Lung (tissue), 12 donors: ENCODE data around the gene MICALL1. TPM values are rescaled to one million over a fixed set of nuclear protein-coding genes. Genes with fewer than 3 reads are reported as not detected.

Experiments used
- ATAC-seq: fragments of 200-7000 bp; cut with Tn5 transposase; one replicate; pipeline ENCODE4 v1.9.1; 2020; ENCODE audit warnings: moderate number of reproducible peaks; ENCODE audit not compliant: insufficient read depth, low FRiP score
- DNase-seq, 3 donors: peaks; one replicate each; pipeline ENCODE4 v3.0.0-alpha.2; 2013 to 2017
- H3K27ac ChIP-seq, 2 donors: one replicate each; pipeline ENCODE4 v1.5.1; 2013; ENCODE audit warnings: mild to moderate bottlenecking in 2 of 2, moderate library complexity in 2 of 2, control low read depth in 1 of 2, inconsistent platforms in 1 of 2, low read depth in 1 of 2, low read length in 1 of 2
- H3K27me3 ChIP-seq, 3 donors: one replicate each; pipeline ENCODE4 v1.5.1; 2013; ENCODE audit warnings: low read length in 2 of 3; ENCODE audit not compliant: control insufficient read depth in 3 of 3, insufficient read depth in 3 of 3
- H3K36me3 ChIP-seq, 4 donors: one replicate each; pipeline ENCODE4 v1.5.1; 2013; ENCODE audit warnings: low read length in 4 of 4, mild to moderate bottlenecking in 1 of 4, moderate library complexity in 1 of 4; ENCODE audit not compliant: control insufficient read depth in 4 of 4, insufficient read depth in 4 of 4
- H3K4me1 ChIP-seq, 5 donors: one replicate each; pipeline ENCODE4 v1.5.1; 2013; ENCODE audit warnings: low read length in 5 of 5, mild to moderate bottlenecking in 2 of 5, moderate library complexity in 1 of 5; ENCODE audit not compliant: control insufficient read depth in 5 of 5, insufficient read depth in 5 of 5
- H3K4me3 ChIP-seq: one replicate; pipeline ENCODE4 v1.5.1; 2013; ENCODE audit warnings: mild to moderate bottlenecking, control low read depth, moderate library complexity
- H3K9ac ChIP-seq, 2 donors: one replicate each; pipeline ENCODE4 v1.5.1; 2013; ENCODE audit warnings: low read length in 2 of 2, control low read depth in 1 of 2; ENCODE audit not compliant: insufficient read depth in 1 of 2
- H3K9me3 ChIP-seq, 4 donors: one replicate each; pipeline ENCODE4 v1.5.1; 2013; ENCODE audit warnings: low read length in 3 of 4, mild to moderate bottlenecking in 1 of 4, moderate library complexity in 1 of 4; ENCODE audit not compliant: control insufficient read depth in 4 of 4, insufficient read depth in 3 of 4
- WGBS, 2 donors: extraction: QIAGEN DNeasy Blood & Tissue Kit; methylation state at CpG; one replicate each; pipeline ENCODE4 v1.1.7; 2013; 5-methylcytosine and 5-hydroxymethylcytosine counted together
- polyA plus RNA-seq, 2 donors: library from polyadenylated mRNA; stranded (reverse); fragments of 200-250 nt; gene quantifications; one replicate each; pipeline ENCODE4 v1.2.1, GENCODE V29; 2013
- total RNA-seq, 2 donors: library from RNA; depleted of rRNA in 1 of 2; stranded (reverse); fragments of >200 nt in 1 of 2; gene quantifications; one replicate each; pipeline ENCODE4 v1.2.1, GENCODE V29; 2014 to 2021
- TF ChIP-seq, protein P1 (sequence below): IDR thresholded peaks from 2 replicates; pipeline ENCODE4 v1.5.1; 2012; ENCODE audit warnings: mild to moderate bottlenecking; ENCODE audit errors: control extremely low read depth, extremely low read depth
- donor health status: control.
- donor health status: control.
- donor health status: Bipolar disorder and iron deficiency.
- donor health status: healthy.
- donor health status: DM: yes; HTN: yes; CAD: no.

The MICALL1 gene
- total and polyA plus RNA-seq, 4 donors = 12.9 to 29.1 (median 17.5) TPM

DNA sequence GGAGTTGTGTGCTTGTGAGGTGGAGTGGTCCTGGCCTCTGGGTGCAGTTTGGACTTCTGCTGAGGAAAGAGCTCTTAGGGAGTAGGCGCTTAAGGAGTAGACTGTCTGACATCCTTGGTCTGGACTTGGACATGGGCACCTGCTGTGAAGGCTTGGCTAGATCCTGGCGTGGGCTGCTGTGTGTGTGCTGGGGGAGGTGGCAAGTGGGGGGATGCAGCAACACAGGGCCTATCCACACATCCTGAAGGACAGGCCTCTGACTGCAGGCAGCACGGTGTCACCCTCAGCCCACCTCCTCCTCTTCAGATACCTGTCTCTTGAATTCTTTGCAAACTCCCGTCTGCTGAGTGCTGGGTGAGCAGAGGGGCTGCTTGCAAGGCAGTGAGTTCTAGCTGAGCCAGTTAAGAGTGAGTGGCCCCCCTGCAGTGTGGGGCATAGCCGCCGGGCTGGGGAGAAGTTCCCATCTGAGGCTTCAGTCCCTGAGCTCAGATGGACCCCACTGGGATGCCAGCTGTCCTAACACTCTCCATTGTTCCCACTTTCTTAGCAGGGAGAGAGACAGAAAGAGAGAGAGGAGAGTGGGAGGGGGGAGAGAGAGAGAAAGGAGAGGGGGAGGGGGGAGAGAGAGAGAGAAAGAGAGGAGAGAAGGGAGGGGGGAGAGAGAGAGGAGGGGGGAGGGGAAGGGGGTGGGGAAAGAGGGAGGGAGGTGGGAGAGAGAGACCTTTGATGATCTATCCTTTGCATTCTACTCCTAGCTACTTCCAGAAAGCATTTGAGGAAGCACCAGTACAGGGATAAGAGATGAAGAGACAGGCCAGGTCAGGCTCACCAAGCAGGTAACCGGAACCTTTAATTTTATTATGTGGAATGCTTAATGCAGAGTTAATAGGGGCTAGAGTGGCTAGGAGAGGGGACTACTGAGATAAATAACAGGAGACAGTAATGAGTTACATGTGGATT lies 65.7 kb downstream of the MICALL1 start:
- peaks cover 0 to 5% (median 0%) of the 10 kb centered on the region in 5 donors for H3K4me1 ChIP-seq
- no peak overlapping the region for H3K27ac ChIP-seq
- DNase-seq (no peak), ATAC-seq (no peak)
- TF ChIP-seq, protein P1, sequence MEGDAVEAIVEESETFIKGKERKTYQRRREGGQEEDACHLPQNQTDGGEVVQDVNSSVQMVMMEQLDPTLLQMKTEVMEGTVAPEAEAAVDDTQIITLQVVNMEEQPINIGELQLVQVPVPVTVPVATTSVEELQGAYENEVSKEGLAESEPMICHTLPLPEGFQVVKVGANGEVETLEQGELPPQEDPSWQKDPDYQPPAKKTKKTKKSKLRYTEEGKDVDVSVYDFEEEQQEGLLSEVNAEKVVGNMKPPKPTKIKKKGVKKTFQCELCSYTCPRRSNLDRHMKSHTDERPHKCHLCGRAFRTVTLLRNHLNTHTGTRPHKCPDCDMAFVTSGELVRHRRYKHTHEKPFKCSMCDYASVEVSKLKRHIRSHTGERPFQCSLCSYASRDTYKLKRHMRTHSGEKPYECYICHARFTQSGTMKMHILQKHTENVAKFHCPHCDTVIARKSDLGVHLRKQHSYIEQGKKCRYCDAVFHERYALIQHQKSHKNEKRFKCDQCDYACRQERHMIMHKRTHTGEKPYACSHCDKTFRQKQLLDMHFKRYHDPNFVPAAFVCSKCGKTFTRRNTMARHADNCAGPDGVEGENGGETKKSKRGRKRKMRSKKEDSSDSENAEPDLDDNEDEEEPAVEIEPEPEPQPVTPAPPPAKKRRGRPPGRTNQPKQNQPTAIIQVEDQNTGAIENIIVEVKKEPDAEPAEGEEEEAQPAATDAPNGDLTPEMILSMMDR = no peak
- no peak overlapping the region for H3K9ac ChIP-seq
- no peaks in the 10 kb centered on the region for H3K9me3 ChIP-seq
- WGBS, 2 donors = 87 to 94% methylated on average over 7 of the region's 7 CpGs
- peaks cover 3 to 33% (median 17%) of the 10 kb centered on the region in 4 donors for H3K36me3 ChIP-seq
- H3K27me3 ChIP-seq = no peaks in the 10 kb centered on the region
- no peak overlapping the region for H3K4me3 ChIP-seq

DNA sequence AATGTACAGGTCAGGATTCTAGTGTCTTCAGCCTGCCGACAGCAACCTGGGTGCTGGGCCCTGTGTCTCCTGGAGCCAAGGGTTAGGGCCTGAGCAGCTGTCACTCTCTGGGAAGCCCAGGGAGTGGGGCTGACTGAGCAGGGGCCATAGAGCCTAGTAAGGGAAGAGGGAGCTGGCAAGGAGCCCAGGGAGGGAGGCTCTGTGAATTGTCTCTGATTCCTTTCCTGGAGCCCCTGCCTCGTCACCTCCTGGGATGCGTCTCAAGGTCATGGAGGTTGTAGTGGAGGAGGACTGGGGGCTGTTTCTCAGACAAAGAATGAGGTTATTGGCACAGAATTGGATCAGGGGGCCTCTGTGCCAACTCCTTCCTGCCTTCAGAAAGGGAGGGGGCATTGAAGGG lies 66.4 kb downstream of the MICALL1 start:
- peaks cover 0 to 27% (median 10%) of the 10 kb centered on the region in 4 donors for H3K36me3 ChIP-seq
- H3K9ac ChIP-seq = no peak overlapping the region
- 56 to 70% methylated on average over 3 of the region's 3 CpGs for WGBS, 2 donors
- DNase-seq (peak in 1 of 3 donors; percentile 50), ATAC-seq (no peak)
- TF ChIP-seq, protein P1 = no peak
- peaks cover 0 to 5% (median 0%) of the 10 kb centered on the region in 5 donors for H3K4me1 ChIP-seq
- no peaks in the 10 kb centered on the region for H3K27me3 ChIP-seq
- no peak overlapping the region for H3K27ac ChIP-seq
- H3K4me3 ChIP-seq = no peak overlapping the region
- H3K9me3 ChIP-seq = no peaks in the 10 kb centered on the region

DNA sequence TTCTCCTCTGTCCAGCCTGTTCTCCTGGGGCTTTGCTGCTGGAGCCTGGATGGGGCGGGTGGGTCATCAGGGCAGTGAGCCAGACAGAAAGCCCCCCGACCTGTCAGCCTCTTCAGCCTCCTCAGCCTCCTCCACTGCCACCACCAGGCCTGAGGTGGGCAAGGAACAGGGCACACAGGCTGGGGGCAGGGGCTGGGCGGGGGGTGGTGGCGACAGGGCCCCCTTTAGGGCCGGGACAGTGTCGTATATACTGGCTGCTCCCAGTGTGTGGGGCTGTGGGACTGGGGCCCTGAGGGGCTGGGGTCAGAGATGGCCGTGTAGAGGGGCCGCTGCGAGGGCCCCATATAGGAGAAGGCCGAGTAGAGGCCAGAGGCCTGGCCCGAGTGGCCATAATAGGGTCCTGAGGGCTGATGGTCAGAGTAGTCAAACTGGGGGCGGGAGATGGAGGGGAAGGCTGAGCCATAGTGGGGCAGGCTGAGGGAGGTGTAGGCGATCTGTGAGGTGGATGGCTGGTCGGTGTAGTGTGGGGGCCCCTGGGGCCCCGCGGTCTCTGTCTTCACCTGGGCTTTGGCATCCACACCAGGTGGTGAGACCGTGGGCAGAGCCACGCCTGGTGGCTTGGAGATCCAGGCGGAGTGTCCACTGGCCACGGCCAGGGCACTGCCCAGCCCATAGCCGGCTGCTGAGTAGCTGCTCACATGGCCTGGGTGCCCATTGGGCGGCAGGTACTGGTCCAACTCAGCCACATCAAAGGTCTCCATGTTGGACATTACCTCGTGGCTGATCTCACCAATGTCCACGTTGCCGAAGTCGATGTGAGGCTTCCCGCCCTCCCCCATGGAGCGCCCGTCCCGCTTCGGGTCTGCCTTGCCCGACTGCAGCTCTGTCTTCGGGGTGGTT lies 67.4 kb downstream of the MICALL1 start:
- TF ChIP-seq, protein P1 = no peak
- Histone ChIP-seq H3K36me3 (peaks cover 0 to 17% (median 3%) of the 10 kb centered on the region in 4 donors), H3K27ac (no peak overlapping the region), H3K9me3 (no peaks in the 10 kb centered on the region), H3K4me3 (no peak overlapping the region), H3K4me1 (peaks cover 0 to 5% (median 0%) of the 10 kb centered on the region in 5 donors), H3K27me3 (no peaks in the 10 kb centered on the region), H3K9ac (no peak overlapping the region)
- ATAC-seq = no peak
- no peak for DNase-seq
- 94 to 96% methylated on average over 33 of the region's 33 CpGs for WGBS, 2 donors
